Stimulated activated CD4-positive, alpha-beta T cell treated with anti-CD3 and anti-CD28 coated beads, Interleukin-12 subunit alpha, Interleukin-12 subunit beta, amount 100 ng/mL, for 4 hours (primary cell): ENCODE results near the gene NOC4L.

Experiments
- DNase-seq: peaks from one replicate; pipeline ENCODE4 v3.0.0-alpha.2; 2020

Gene NOC4L

DNA sequence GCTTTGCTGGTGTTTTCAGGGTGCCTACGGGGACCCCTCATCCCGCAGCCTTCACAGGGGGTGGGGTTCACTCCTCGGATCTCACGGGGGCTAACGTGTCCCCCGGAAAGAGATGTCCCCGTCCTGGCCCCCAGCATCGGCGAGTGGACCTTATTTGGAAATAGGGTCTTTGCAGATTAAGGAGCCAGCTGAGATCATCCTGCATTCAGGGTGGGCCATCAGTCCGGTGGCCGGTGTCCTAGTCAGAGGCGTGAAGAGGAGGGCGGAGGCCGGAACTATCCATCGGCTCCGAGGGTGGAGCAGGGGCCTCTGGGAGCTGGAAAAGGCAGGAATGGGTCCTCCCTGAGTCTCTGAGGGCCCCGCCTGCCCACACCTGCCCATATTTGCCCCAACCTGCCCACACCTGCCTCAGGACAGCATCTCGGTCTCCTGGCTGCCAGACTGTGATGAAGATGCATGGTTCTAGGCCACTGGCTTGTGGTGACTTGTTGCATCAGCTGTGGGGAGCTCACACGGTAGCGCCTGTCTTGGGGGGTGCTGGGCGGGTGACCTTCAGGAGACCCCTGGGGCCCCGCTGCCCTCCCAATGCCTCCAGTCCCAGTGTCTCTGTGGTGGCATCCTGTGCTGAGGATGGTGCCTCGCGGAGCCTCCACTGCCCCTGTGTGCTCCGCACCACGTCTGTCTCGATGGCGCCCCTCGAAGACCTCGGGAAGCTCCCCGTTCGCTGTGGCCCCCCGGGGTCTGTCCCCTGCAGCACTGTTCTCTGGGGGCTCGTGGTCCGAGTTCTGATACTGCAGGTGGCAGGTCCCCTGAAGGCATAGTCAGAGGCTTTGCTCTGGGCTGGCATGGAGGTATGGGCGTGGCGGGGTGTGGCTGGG, 14.7 kb downstream of the NOC4L start:
- DNase-seq: no peak

DNA sequence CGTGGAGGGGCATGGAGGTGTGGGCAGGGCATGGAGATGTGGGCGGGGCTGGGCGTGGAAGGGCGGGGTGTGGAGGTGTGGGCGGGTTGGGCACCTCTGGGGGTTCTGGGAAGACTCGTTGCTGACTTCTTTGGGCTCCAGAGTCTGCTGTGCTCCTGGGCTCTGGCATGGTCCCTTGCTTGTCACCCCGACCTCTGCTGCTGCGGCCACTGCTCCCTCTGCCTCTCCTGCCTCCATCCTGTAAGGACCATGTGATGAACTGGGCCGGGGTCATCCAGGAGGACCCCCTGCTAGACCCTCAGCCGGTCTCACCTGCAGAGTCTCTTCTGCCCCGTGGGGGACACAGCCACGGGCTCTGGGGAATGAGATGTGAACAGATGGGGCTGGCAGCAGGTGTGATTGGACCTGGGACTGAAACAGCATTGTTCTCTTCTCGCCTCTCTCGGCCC, 15.3 kb downstream of the NOC4L start:
- DNase-seq: no peak

- no peak for DNase-seq
Observed at GRCh38 chr12:132160016-132160415, 15.8 kb downstream of the NOC4L start.

- DNase-seq: no peak
Observed at GRCh38 chr12:132160601-132161035, 16.4 kb downstream of the NOC4L start.

DNA sequence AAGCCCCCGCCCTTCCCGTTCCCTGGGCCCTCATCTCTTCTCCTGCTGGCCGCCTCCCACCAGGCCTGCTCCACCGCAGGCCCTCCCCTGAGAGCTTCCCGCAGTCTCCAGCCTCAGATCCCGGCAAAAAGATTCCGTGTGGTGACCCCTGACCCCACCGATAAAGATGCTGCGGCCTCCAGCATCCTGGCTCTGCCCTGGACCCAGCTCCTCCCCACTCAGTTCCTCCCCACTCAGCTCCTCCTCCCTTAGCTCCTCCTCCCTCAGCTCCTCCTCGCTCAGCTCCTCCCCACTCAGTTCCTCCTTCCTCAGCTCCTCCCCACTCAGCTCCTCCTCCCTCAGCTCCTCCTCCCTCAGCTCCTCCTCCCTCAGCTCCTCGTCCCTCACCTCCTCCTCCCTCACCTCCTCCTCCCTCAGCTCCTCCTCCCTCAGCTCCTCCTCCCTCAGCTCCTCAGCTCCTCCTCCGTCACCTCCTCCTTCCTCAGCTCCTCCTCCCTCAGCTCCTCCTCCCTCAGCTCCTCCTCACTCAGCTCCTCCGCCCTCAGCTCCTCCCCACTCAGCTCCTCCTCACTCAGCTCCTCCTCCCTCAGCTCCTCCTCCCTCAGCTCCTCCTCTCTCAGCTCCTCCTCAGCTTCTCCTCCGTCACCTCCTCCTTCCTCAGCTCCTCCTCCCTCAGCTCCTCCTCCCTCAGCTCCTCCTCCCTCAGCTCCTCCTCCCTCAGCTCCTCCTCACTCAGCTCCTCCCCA, 17.0 kb downstream of the NOC4L start:
- no peak for DNase-seq

DNA sequence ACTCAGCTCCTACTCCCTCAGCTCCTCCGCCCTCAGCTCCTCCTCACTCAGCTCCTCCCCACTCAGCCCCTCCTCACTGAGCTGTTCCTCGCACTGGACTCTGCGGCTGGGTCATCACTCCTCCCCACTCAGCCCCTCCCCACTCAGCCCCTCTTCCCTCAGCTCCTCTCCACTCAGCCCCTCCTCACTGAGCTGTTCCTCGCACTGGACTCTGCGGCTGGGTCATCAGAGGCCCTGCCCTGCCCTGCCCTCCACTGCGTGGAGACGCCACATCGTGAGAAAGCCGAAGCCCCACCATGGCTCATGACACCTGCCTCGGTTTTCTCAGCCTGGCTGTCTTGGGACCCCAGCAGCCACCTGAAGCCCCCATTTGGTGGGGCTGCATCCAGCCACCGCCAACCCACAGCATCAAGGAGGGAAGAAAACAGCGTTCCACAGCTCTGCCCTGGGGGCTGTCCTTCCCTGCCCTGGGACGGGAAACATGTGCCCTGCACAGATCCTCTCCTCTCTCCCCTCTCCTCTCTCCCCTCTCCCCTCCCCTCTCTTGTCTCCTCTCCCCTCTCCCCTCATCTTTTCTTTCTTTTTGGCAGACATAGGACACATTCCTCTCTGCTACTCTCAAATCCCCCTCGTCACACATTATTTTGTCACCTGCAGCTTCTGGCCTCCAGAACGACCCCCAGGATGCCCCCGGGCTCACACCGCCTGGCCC, 17.7 kb downstream of the NOC4L start:
- no peak for DNase-seq

DNA sequence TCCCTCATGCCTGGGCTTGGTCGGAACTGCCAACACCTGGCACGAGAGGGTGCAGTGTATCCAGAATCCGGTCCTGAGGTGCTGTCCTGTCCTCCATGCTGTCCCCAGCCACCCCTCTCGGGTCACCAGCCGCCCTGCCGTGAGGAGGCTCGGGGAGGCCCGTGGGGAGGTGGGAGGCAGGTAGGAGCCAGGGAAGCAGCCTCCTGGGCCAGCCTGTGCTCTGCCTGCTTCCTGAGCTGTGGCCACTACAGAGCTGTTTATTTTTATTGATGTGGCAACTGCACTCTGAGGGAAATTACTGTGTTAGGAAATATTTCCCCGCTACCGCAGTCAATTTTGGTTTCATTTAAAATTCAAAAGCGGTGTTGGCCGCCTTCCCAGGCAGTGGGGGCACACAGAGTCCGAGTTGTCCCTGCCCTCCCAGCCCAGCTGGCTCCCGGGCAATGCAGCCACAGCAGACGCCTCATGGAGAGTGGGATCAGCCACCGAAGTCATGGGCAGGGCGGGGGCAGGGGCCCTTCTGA, 18.3 kb downstream of the NOC4L start:
- DNase-seq: no peak

GRCh38 chr12:132163041-132163910, 19.0 kb downstream of the NOC4L start:
- no peak for DNase-seq

- no peak for DNase-seq
Observed at GRCh38 chr12:132163911-132164288, 19.6 kb downstream of the NOC4L start.

- DNase-seq: no peak
Observed at GRCh38 chr12:132164426-132164825, 20.2 kb downstream of the NOC4L start.

DNA sequence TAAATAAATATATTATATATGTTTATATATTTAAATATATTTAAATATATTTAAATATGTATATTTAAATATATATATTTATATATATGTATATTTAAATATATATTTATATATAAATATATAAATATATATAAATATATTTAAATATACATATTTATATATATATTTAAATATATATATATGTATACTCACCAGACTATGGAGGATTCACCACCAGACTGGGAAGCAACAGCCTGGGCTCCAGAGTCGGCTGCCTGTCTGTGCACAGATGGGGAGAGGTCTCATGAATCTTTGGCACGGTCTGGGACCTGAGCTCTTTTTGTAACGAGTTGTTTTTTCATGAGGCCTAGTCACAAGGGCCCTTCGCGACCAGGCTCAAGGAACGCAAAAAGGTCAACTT, 21.3 kb downstream of the NOC4L start:
- no peak for DNase-seq

DNA sequence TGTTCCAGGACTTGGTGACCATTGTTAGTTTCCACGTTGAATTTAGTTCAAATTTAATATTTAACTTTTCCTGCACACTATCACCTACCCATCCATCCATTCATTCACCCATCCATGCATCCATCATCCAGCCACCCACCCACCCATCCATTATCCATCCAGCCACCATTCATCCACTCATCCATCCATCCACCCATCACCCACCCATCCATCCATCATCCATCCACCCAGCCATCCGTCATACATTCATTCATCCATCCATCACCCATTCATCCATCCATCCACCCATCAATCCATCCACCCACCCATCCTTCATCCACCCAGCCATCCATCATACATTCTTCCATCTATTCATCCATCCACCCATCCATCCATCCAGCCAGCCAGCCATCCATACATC, 21.8 kb downstream of the NOC4L start:
- no peak for DNase-seq

DNA sequence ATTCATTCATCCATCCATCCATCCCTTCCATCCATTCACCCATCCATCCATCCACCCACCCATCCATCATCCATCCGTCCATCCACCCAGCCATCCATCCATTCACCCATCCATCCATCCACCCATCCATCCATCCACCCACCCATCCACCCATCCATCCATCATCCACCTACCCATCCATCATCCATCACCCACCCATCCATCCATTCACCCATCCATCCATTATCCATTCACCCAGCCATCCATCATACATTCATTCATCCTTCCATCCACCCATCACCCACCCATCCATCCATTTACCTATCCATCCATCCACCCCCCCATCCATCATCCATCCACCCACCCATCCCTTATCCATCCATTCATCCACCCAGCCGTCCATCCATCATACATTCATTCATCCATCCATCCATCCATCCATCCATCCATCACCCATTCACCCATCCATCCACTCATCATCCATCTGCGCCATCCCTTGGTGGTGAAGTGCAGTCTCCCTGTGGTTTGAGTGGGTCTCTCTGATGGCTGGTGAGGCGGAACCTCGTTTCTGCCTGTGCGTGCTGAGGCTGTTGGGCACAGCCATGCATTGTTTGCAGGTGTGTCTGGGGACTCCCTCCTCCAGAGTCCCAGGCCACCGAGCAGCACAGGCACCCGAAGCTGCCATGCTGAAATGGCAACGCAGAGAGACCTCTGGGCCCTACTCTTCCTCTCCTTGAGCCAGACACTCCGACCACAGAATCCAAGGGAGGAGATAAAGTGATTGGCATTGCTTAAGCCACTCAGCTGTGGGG, 22.7 kb downstream of the NOC4L start:
- DNase-seq: no peak

DNA sequence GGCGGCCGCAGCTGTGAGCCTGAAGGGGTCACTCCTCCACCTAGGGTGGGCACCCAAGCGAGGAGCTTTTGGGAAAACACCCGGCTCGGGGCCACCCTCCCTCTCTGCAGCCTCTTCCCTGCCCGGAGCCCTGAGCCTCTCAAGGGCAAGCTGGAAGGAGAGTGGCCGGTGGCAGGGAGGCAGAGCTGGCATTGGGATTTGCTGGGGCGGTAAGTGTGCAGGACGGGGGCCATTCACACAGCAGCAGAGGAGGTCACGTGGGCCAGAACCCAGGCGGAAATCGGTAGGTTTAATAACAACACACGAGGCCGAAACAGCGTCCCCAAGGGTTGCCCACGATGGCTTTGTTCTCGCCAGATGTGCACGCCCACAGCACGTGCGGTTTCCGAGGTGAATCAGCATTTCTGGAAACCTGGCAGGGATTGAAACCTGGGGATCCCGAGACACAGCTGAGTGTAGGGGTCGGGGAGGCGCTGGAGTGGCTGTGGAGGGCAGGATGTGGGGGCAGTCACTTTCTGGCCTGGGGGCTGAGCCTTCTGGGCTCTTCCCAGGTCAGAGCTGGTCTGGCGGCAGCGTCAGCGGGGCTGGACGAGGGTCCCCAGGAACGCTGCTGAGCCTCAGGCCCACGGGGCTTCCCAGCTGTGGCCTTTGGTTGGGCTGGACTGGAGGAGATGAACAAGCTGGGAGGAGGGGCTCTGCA, 23.5 kb downstream of the NOC4L start:
- DNase-seq: no peak

GRCh38 chr12:132168311-132169031, 24.2 kb downstream of the NOC4L start:
- no peak for DNase-seq

DNA sequence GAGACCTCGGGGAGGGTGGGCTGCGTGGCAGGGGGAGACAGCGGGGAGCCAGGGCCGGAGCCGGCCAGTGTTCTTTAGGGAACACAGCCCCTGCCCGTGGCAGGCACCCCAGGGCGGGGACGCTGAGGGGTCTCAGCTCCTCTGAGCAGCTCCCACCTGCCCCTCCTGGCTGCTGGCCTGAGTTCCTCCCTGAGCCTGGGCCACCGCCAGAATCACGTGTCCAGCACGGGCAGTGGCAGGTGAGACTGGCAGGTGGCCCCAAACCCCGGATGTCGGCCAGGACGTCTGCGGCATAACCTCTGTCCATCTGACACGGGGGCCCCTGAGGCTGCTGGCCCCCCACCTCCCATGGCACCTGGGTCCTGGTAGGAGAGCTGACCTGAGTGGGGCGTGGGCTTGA, 25.1 kb downstream of the NOC4L start:
- no peak for DNase-seq

- no peak for DNase-seq
Observed at GRCh38 chr12:132170094-132170636, 25.9 kb downstream of the NOC4L start.

DNA sequence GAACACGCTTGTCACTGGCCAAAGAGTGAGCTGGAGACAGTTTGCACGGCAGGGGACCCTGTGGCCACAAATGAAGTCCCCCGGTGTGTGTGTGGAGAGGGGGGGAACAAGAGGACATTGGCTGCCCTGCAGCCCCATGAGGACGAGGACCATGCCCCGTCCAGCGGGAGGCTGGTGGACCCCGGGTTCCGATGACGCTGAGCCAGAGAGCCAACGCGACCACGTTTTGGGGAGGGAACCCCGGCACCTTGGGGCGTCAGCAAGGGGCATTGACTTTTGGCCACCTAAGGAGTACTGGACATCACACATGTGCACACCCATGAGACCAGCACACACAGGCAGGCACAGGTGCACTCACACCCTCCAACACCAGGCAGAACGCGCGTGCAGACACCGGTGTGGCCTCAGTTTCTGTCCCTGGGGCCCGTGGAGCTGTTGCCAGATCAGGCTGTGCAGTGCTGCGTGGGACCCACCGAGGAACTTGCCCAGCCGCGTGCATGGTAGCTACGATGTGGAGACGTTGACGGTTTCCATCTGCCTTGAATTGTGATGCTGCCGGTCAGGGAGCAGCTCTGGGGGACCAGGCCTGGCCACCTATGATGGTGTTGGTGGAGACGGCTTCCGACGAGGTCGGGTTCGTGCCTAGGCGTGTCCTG, 26.5 kb downstream of the NOC4L start:
- no peak for DNase-seq

GRCh38 chr12:132171293-132171967, 27.2 kb downstream of the NOC4L start:
- DNase-seq: no peak
